ENCODE data around the gene NDUFAB1. TPM values are rescaled to one million over a fixed set of nuclear protein-coding genes. Genes with fewer than 3 reads are reported as not detected.
"Not testable (repeated sequence)": the region's sequence is repeated elsewhere in the genome, so short reads cannot be mapped to it uniquely, and the experiment has no call there.

NDUFAB1 gene
- total RNA-seq, 4 donors from 2014 or later, result 68.0 to 110 (median 83.3) TPM

- intact Hi-C loops (cut with DNase I), result no loop called here
- H3K36me3 ChIP-seq, result peaks cover 20 to 98% (median 37%) of the 10 kb centered on the region in 3 donors
- H3K4me3 ChIP-seq, result no peak overlapping the region
- no peaks in the 10 kb centered on the region for H3K9me3 ChIP-seq
- TF ChIP-seq POLR2A (IDR thresholded peaks at IDR 0.05), result no peak
- no peak for TF ChIP-seq CTCF (IDR thresholded peaks at IDR 0.05)
- peaks cover 0 to 6% (median 0%) of the 10 kb centered on the region in 3 donors for H3K4me1 ChIP-seq
- no peak overlapping the region for H3K27ac ChIP-seq
- 75 to 88% methylated on average over 8 to 12 of the region's 14 CpGs for WGBS, 2 donors
- H3K27me3 ChIP-seq, result no peaks in the 10 kb centered on the region
- DNase-seq, result no peak
Measured at GRCh38 chr16:23584186-23585076, 11.7 kb downstream of the NDUFAB1 start.

- H3K4me3 ChIP-seq; H3K4me1 ChIP-seq; H3K27me3 ChIP-seq; intact Hi-C loops (cut with DNase I); H3K27ac ChIP-seq; H3K9me3 ChIP-seq; DNase-seq: not testable (repeated sequence)
- no CpG with 5 or more reads among the region's 30 CpGs for WGBS, 2 donors
- peaks cover 20 to 98% (median 30%) of the 10 kb centered on the region in 3 donors for H3K36me3 ChIP-seq
Measured at GRCh38 chr16:23583271-23583670, 12.8 kb downstream of the NDUFAB1 start.

- TF ChIP-seq CTCF (IDR thresholded peaks at IDR 0.05), result no peak
- TF ChIP-seq POLR2A (IDR thresholded peaks at IDR 0.05), result no peak
- Histone ChIP-seq H3K9me3 (no peaks in the 10 kb centered on the region), H3K4me3 (no peak overlapping the region), H3K27me3 (no peaks in the 10 kb centered on the region), H3K36me3 (peaks cover 14 to 97% (median 20%) of the 10 kb centered on the region in 3 donors), H3K4me1 (peaks cover 0 to 6% (median 0%) of the 10 kb centered on the region in 3 donors), H3K27ac (no peak overlapping the region)
- intact Hi-C loops (cut with DNase I), result no loop called here
- DNase-seq, result no peak
Measured at GRCh38 chr16:23581764-23582163, 14.4 kb downstream of the NDUFAB1 start.

GRCh38 chr16:23580391-23580790, 15.7 kb downstream of the NDUFAB1 start:
- Histone ChIP-seq H3K27me3 (no peaks in the 10 kb centered on the region), H3K4me3 (no peak overlapping the region), H3K4me1 (peaks cover 0 to 6% (median 0%) of the 10 kb centered on the region in 3 donors), H3K9me3 (no peaks in the 10 kb centered on the region), H3K27ac (no peak overlapping the region), H3K36me3 (peaks cover 11 to 96% (median 27%) of the 10 kb centered on the region in 3 donors)
- TF ChIP-seq POLR2A (IDR thresholded peaks at IDR 0.05) (no peak), CTCF (IDR thresholded peaks at IDR 0.05) (no peak)
- intact Hi-C loops (cut with DNase I), result no loop called here
- no peak for DNase-seq

GRCh38 chr16:23579371-23579770, 16.7 kb downstream of the NDUFAB1 start:
- no peak for TF ChIP-seq CTCF (IDR thresholded peaks at IDR 0.05)
- no peak for TF ChIP-seq POLR2A (IDR thresholded peaks at IDR 0.05)
- WGBS, 2 donors, result 95 to 98% methylated on average over 4 of the region's 4 CpGs
- no peaks in the 10 kb centered on the region for H3K27me3 ChIP-seq
- no peak overlapping the region for H3K27ac ChIP-seq
- H3K4me3 ChIP-seq, result no peak overlapping the region
- no peaks in the 10 kb centered on the region for H3K9me3 ChIP-seq
- H3K36me3 ChIP-seq, result peaks cover under 1 to 96% (median 18%) of the 10 kb centered on the region in 3 donors
- peaks cover 0 to 6% (median 0%) of the 10 kb centered on the region in 3 donors for H3K4me1 ChIP-seq
- intact Hi-C loops (cut with DNase I), result no loop called here
- DNase-seq, result no peak
